Nephron progenitor cell (in vitro differentiated cells): ENCODE data around the gene NR1H4.
"Not testable (repeated sequence)": the region's sequence is repeated elsewhere in the genome, so short reads cannot be mapped to it uniquely, and the experiment has no call there.

Experiments used
- DNase-seq: peaks from one replicate; pipeline ENCODE4 v3.0.0; 2021
- H3K27ac Mint-ChIP-seq: 2 replicates; pipeline ENCODE4 v1.8.0; 2021; ENCODE audit warnings: mild to moderate bottlenecking, moderate library complexity, mixed read lengths
- H3K27me3 Mint-ChIP-seq: 2 replicates; pipeline ENCODE4 v1.8.0; 2021; ENCODE audit warnings: mild to moderate bottlenecking, low read depth, mixed read lengths; ENCODE audit not compliant: poor library complexity
- H3K36me3 Mint-ChIP-seq: 2 replicates; pipeline ENCODE4 v1.8.0; 2021; ENCODE audit warnings: low read depth, mixed read lengths
- H3K4me1 Mint-ChIP-seq: 2 replicates; pipeline ENCODE4 v1.8.0; 2021; ENCODE audit warnings: mixed read lengths
- H3K4me3 Mint-ChIP-seq: 2 replicates; pipeline ENCODE4 v1.8.0; 2021; ENCODE audit warnings: mild to moderate bottlenecking, moderate library complexity, mixed read lengths
- H3K9me3 Mint-ChIP-seq: 2 replicates; pipeline ENCODE4 v1.8.0; 2021; ENCODE audit warnings: mild to moderate bottlenecking, moderate library complexity, mixed read lengths
- CTCF ChIP-seq: fragments of 200-600 bp; sonication (generic); IDR thresholded peaks from 2 replicates; pipeline ENCODE4 v1.5.0; 2021; ENCODE audit warnings: antibody characterized with exemption

Gene NR1H4

GRCh38 chr12:100473716-100474150 is at the start of gene NR1H4:
Gene NR1H4 (plus strand): TSS chr12:100473866. CDS start chr12:100493324, 19,458 bp downstream.
- no peak for TF ChIP-seq CTCF

GRCh38 chr12:100426145-100426544 is 47.5 kb upstream of the NR1H4 start:
- H3K36me3 Mint-ChIP-seq, result no peaks in the 10 kb centered on the region
- H3K4me3 Mint-ChIP-seq, result no peak overlapping the region
- H3K27me3 Mint-ChIP-seq, result peaks cover 3% of the 10 kb centered on the region
- no peaks in the 10 kb centered on the region for H3K4me1 Mint-ChIP-seq
- peaks cover 12% of the 10 kb centered on the region for H3K9me3 Mint-ChIP-seq
- no peak for DNase-seq
- TF ChIP-seq CTCF, result no peak
- no peak overlapping the region for H3K27ac Mint-ChIP-seq

More at GRCh38 chr12:100473716-100474150, at the start of gene NR1H4:
- Mint-ChIP-seq H3K4me3 (no peak within 1 kb of the TSS), H3K27ac (no peak within 1 kb of the TSS), H3K9me3 (no peaks in the 10 kb centered on the region), H3K27me3 (peaks cover 12% of the 10 kb centered on the region), H3K4me1 (no peaks in the 10 kb centered on the region), H3K36me3 (no peaks in the 10 kb centered on the region)
- no peak for DNase-seq

GRCh38 chr12:100427078-100427477 is 46.6 kb upstream of the NR1H4 start:
- peaks cover 12% of the 10 kb centered on the region for H3K9me3 Mint-ChIP-seq
- peaks cover 3% of the 10 kb centered on the region for H3K27me3 Mint-ChIP-seq
- no peaks in the 10 kb centered on the region for H3K4me1 Mint-ChIP-seq
- TF ChIP-seq CTCF, result no peak
- no peak for DNase-seq
- H3K4me3 Mint-ChIP-seq, result no peak overlapping the region
- no peaks in the 10 kb centered on the region for H3K36me3 Mint-ChIP-seq
- H3K27ac Mint-ChIP-seq, result no peak overlapping the region

- H3K36me3 Mint-ChIP-seq, H3K4me1 Mint-ChIP-seq, H3K4me3 Mint-ChIP-seq, H3K27ac Mint-ChIP-seq, H3K27me3 Mint-ChIP-seq, H3K9me3 Mint-ChIP-seq, DNase-seq: not testable (repeated sequence)
Observed at GRCh38 chr12:100430251-100430650, 43.4 kb upstream of the NR1H4 start.

DNA sequence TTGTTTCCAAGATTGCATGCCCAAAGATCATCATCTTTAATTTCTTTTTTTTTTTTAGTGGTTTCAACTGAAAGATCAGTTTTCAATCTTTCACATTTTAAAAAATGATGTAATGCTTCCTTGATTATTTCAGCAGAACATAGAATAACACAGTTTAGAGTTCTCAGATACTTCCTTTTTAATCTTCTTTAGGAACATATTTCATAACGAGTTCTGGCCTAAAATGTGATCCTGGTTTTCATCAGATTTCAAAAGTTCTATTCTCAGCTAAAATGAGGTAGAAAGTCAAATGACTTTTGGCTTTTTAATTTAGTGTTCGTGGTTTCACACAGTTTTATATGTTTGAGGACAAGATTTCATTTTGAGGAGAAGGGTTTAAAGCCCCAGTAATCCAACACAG is 40.0 kb upstream of the NR1H4 start:
- Mint-ChIP-seq H3K27me3 (no peaks in the 10 kb centered on the region), H3K4me1 (no peaks in the 10 kb centered on the region), H3K4me3 (no peak overlapping the region), H3K36me3 (no peaks in the 10 kb centered on the region), H3K9me3 (no peaks in the 10 kb centered on the region), H3K27ac (no peak overlapping the region)
- TF ChIP-seq CTCF, result no peak
- DNase-seq, result no peak

DNA sequence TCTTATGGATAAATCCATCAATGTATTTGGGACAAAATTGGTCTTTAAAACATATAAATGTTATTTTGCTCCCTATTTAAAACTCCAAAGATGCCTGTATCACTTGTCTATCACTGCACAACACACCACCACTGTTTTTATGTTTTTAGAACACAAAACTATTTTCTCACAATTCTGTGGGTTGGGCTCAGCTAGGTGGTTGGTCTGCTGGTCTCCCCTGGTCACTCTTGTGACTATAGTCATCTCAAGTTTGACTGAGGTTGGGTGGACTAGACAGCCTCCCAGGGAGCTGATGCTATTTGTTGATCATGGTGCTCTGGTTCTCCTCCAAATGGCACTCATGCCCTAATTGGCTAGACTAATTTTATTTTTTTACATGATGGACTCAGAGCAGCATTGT is 39.5 kb upstream of the NR1H4 start:
- no peak for TF ChIP-seq CTCF
- no peaks in the 10 kb centered on the region for H3K27me3 Mint-ChIP-seq
- H3K4me3 Mint-ChIP-seq, result no peak overlapping the region

More for the DNA sequence above, 39.5 kb upstream of the NR1H4 start:
- DNase-seq, result no peak
- H3K36me3 Mint-ChIP-seq, result no peaks in the 10 kb centered on the region
- H3K4me1 Mint-ChIP-seq, result no peaks in the 10 kb centered on the region
- no peaks in the 10 kb centered on the region for H3K9me3 Mint-ChIP-seq
- H3K27ac Mint-ChIP-seq, result no peak overlapping the region
